Neuronal stem cell (in vitro differentiated cells): ENCODE measurements around the gene MTCH1.

ENCODE experiments used
- DNase-seq: peaks from one replicate; pipeline ENCODE4 v3.0.0-alpha.2; 2013; ENCODE audit warnings: low spot score
- H2AFZ ChIP-seq: one replicate; pipeline ENCODE4 v1.6.1; 2013; ENCODE audit warnings: mild to moderate bottlenecking, low read length, inconsistent platforms
- H2AK5ac ChIP-seq: 2 replicates; pipeline ENCODE4 v1.6.1; 2013; ENCODE audit warnings: low read depth, mild to moderate bottlenecking, inconsistent platforms, low read length, moderate library complexity, mixed read lengths
- H2BK120ac ChIP-seq: 2 replicates; pipeline ENCODE4 v1.6.1; 2013; ENCODE audit warnings: low read depth, mild to moderate bottlenecking, inconsistent platforms, low read length, moderate library complexity, mixed read lengths
- H2BK12ac ChIP-seq: one replicate; pipeline ENCODE4 v1.6.1; 2013; ENCODE audit warnings: low read length, inconsistent platforms
- H2BK15ac ChIP-seq: 2 replicates; pipeline ENCODE4 v1.6.1; 2013; ENCODE audit warnings: mild to moderate bottlenecking, low read length, inconsistent platforms, mixed read lengths
- H2BK5ac ChIP-seq: one replicate; pipeline ENCODE4 v1.6.1; 2013; ENCODE audit warnings: inconsistent platforms, mild to moderate bottlenecking, low read length, moderate library complexity
- H3K14ac ChIP-seq: one replicate; pipeline ENCODE4 v1.6.1; 2013; ENCODE audit warnings: low read length, inconsistent platforms
- H3K18ac ChIP-seq: 2 replicates; pipeline ENCODE4 v1.6.1; 2013; ENCODE audit warnings: low read length, inconsistent platforms
- H3K23ac ChIP-seq: 2 replicates; pipeline ENCODE4 v1.6.1; 2013; ENCODE audit warnings: low read depth, mild to moderate bottlenecking, mixed read lengths, low read length, inconsistent platforms; ENCODE audit not compliant: poor library complexity
- H3K27ac ChIP-seq: replicated peaks from 3 replicates; pipeline ENCODE4 v1.5.1; 2013; ENCODE audit warnings: low read length, inconsistent platforms
- H3K27me3 ChIP-seq, 3 experiments: 2 replicates each; pipeline ENCODE4 v1.6.1; 2013; ENCODE audit warnings: low read length in 3 of 3, mild to moderate bottlenecking in 2 of 3, inconsistent platforms in 1 of 3, low read depth in 1 of 3, mixed read lengths in 1 of 3, moderate library complexity in 1 of 3; ENCODE audit not compliant: control insufficient read depth in 3 of 3, insufficient read depth in 3 of 3
- H3K36me3 ChIP-seq, 2 donors: replicated peaks in 1 of 2; 2 replicates each; pipeline ENCODE4 v1.6.1; 2013; ENCODE audit warnings: low read length in 2 of 2; ENCODE audit not compliant: control insufficient read depth in 2 of 2, insufficient read depth in 2 of 2
- H3K4ac ChIP-seq: 2 replicates; pipeline ENCODE4 v1.6.1; 2013; ENCODE audit warnings: inconsistent platforms, mild to moderate bottlenecking, low read length, moderate library complexity
- H3K4me1 ChIP-seq, 2 donors: 1 replicate in 1 of 2; 2 replicates in 1 of 2; pipeline ENCODE4 v1.6.1; 2013; ENCODE audit warnings: low read length in 2 of 2, low read depth in 1 of 2; ENCODE audit not compliant: control insufficient read depth in 2 of 2, insufficient read depth in 1 of 2
- H3K4me2 ChIP-seq: one replicate; pipeline ENCODE4 v1.6.1; 2013; ENCODE audit warnings: mild to moderate bottlenecking, low read length, inconsistent platforms; ENCODE audit not compliant: insufficient read depth, poor library complexity, severe bottlenecking
- H3K4me3 ChIP-seq, 2 donors: 2 replicates each; pipeline ENCODE4 v1.5.1; 2013; ENCODE audit warnings: low read length in 2 of 2, mild to moderate bottlenecking in 2 of 2, inconsistent platforms in 1 of 2, moderate library complexity in 1 of 2
- H3K79me1 ChIP-seq: one replicate; pipeline ENCODE4 v1.6.1; 2013; ENCODE audit warnings: low read depth, mild to moderate bottlenecking, inconsistent platforms, low read length, moderate library complexity
- H3K9ac ChIP-seq: one replicate; pipeline ENCODE4 v1.6.1; 2013; ENCODE audit warnings: mild to moderate bottlenecking, low read depth, low read length, inconsistent platforms; ENCODE audit not compliant: poor library complexity
- H3K9me3 ChIP-seq, 2 donors: replicated peaks in 1 of 2; 2 replicates each; pipeline versions ENCODE3 to v1.6.1; 2013; ENCODE audit warnings: low read length in 2 of 2, mild to moderate bottlenecking in 2 of 2, inconsistent platforms in 1 of 2, low read depth in 1 of 2, mixed read lengths in 1 of 2, moderate library complexity in 1 of 2; ENCODE audit not compliant: control insufficient read depth in 2 of 2, insufficient read depth in 1 of 2
- H4K8ac ChIP-seq: one replicate; pipeline ENCODE4 v1.6.1; 2013; ENCODE audit warnings: low read depth, mild to moderate bottlenecking, inconsistent platforms, low read length, moderate library complexity
- H4K91ac ChIP-seq: one replicate; pipeline ENCODE4 v1.6.1; 2013; ENCODE audit warnings: low read length, low read depth, mild to moderate bottlenecking, inconsistent platforms; ENCODE audit not compliant: poor library complexity
- WGBS, 2 donors: extraction: QIAGEN DNeasy Blood & Tissue Kit; methylation state at CpG; one replicate each; pipeline ENCODE4 v1.1.7; 2013; ENCODE audit warnings: missing lambda C conversion rate in 2 of 2, mixed read lengths in 1 of 2; ENCODE audit not compliant: insufficient read length in 2 of 2, insufficient replicate concordance in 1 of 2; ENCODE audit errors: extremely low coverage in 2 of 2; 5-methylcytosine and 5-hydroxymethylcytosine counted together

MTCH1 gene

DNA sequence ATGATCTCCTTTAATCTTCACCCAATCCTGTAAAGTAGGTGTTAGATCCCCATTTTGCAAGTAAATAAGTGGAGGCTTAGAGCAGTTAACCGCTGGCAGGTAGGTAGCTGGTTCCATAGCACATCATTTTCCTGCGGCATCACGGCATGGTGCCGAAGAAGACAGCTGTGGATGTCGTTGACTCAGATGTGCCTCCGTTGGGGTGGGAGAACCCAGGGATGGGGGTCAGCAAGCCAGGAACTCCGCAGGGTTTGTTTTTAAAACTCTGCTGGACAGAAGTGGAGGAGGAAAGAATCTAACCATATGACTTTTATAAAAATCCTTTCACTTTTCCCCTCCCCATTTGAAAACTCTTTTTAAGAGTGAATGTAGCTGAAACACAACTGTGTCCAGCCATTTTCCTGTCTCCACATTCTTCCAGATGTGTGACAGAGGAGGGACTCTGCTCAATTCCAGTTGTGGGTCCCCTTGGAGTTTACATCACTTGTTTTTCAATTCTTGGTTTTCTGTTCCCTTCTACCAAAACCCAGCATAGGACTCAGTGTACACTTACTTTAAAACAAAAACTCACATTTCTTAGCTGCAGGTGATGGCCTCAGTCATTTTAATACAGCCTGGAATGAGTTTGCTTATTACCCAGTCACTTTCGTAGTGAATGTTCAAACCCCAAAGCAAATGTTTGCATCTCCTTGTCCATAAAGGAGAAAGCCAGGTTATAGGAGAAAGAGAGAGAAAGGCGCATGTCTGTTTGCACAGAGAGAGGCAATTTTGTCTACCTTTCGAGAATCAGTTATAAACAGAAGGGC is 59.1 kb downstream of the MTCH1 start:
- no peak overlapping the region for H2AFZ ChIP-seq
- no peak overlapping the region for H3K18ac ChIP-seq
- H3K36me3 ChIP-seq, result peaks cover 0 to 6% of the 10 kb centered on the region in 2 donors
- no peak overlapping the region for H2BK15ac ChIP-seq
- no peak overlapping the region for H3K4ac ChIP-seq
- H2BK120ac ChIP-seq, result no peak overlapping the region
- no peak overlapping the region for H3K4me2 ChIP-seq
- H4K8ac ChIP-seq, result no peak overlapping the region
- no peak overlapping the region for H2BK5ac ChIP-seq
- H3K14ac ChIP-seq, result no peak overlapping the region
- H3K4me1 ChIP-seq, result peaks cover 0 to 4% of the 10 kb centered on the region in 2 donors
- no peaks in the 10 kb centered on the region for H3K27me3 ChIP-seq
- H2AK5ac ChIP-seq, result no peak overlapping the region
- no peak for DNase-seq
- no peak overlapping the region for H3K27ac ChIP-seq
- no peaks in the 10 kb centered on the region for H3K79me1 ChIP-seq
- H3K23ac ChIP-seq, result no peak overlapping the region
- H3K9me3 ChIP-seq, result no peaks in the 10 kb centered on the region
- H3K4me3 ChIP-seq, result no peak overlapping the region
- no peak overlapping the region for H4K91ac ChIP-seq
- no peak overlapping the region for H2BK12ac ChIP-seq
- no CpG with 5 or more reads among the region's 10 CpGs for WGBS, 2 donors
- no peak overlapping the region for H3K9ac ChIP-seq

DNA sequence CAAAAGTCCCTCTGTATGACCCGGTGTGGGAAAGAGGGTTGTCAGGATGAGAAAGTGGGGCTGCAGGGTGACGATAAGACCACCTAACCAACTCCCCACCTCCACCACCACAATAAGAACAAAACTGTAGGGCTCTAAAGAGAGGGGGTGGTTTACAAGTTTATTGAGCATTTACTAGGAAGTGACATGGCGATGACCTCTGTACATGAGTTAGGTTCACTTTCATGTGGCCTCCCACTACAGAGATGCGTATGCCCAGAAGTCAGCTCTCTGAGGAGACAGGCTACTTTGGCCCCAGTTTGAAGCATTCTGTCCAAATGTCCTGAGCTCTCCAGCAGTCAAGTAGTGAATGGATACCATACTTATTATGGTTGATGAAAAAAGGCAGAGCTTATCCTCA is 60.2 kb downstream of the MTCH1 start:
- Histone ChIP-seq H3K9ac (no peak overlapping the region), H2AK5ac (no peak overlapping the region), H3K9me3 (no peaks in the 10 kb centered on the region), H2BK120ac (no peak overlapping the region), H2BK15ac (no peak overlapping the region), H3K27me3 (no peaks in the 10 kb centered on the region), H3K23ac (no peak overlapping the region), H2BK12ac (no peak overlapping the region), H2AFZ (no peak overlapping the region), H3K4me2 (no peak overlapping the region), H3K4ac (no peak overlapping the region), H4K8ac (no peak overlapping the region), H3K27ac (no peak overlapping the region), H2BK5ac (no peak overlapping the region), H3K4me3 (no peak overlapping the region), H3K4me1 (peaks cover 0 to 6% of the 10 kb centered on the region in 2 donors), H3K79me1 (no peaks in the 10 kb centered on the region), H4K91ac (no peak overlapping the region), H3K14ac (no peak overlapping the region), H3K36me3 (peaks cover 0 to 11% of the 10 kb centered on the region in 2 donors), H3K18ac (no peak overlapping the region)
- DNase-seq, result no peak
- no CpG with 5 or more reads among the region's 4 CpGs for WGBS, 2 donors

DNA sequence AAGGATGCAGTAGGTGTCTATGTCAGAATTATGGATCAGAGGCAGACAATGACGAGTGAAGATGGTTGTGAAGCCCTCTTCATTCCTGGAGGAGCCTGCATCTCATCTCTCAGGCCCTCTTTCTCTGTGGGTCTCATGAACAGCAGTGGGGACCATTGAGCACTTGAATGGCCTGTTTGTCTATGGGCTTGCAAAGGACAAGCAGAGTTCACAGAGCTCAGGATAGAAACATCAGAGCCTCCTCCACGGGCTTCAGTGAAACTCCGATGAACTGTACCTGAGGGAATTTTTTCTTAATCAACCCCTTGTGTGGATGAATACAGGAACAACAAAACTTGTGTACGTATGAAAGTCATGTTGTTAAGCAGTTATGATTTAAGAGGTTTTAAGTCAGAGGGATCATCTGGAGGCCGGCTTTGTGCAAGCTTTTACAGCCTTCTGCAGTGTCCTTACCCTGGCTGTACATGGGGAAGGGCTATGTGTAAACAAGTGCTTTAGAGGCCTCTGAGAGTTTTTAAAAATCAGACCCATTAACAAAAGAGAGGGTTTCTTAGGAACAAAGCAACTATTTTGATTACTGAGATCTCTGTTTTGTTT is 61.1 kb downstream of the MTCH1 start:
- Histone ChIP-seq H3K27me3 (no peaks in the 10 kb centered on the region), H3K23ac (no peak overlapping the region), H3K4me3 (no peak overlapping the region), H3K4me1 (peaks cover 0 to 6% of the 10 kb centered on the region in 2 donors), H3K14ac (no peak overlapping the region), H2BK5ac (no peak overlapping the region), H3K18ac (no peak overlapping the region), H2AFZ (no peak overlapping the region), H3K9ac (no peak overlapping the region), H3K4me2 (no peak overlapping the region), H3K27ac (no peak overlapping the region), H2BK15ac (no peak overlapping the region), H2AK5ac (no peak overlapping the region), H4K8ac (no peak overlapping the region), H3K4ac (no peak overlapping the region), H3K36me3 (peaks cover 0 to 15% of the 10 kb centered on the region in 2 donors), H3K79me1 (no peaks in the 10 kb centered on the region), H2BK120ac (no peak overlapping the region), H3K9me3 (no peaks in the 10 kb centered on the region), H4K91ac (no peak overlapping the region), H2BK12ac (no peak overlapping the region)
- no peak for DNase-seq
- no CpG with 5 or more reads among the region's 5 CpGs for WGBS, 2 donors

DNA sequence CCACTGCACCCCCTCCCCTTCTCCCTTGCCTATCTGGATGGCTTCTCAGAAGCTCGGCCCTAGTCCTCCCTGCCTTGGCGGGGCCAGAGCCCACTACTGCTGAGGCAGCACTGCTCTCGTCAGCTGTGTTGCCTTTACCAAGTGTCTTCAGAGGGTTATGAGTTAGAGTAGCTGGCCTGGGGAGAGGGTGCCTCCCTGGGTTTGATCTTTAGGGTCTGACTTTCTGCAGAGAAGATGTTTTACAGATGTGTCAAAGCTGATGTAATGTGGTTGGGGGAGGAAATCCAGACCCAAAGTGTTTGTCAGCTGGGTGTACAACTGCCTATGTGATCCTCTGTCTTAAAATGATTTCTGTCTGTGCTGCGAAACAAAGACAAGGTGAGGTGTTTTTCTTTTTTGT is 61.9 kb downstream of the MTCH1 start:
- H3K27ac ChIP-seq, result no peak overlapping the region
- no peak overlapping the region for H2BK15ac ChIP-seq
- no peaks in the 10 kb centered on the region for H3K9me3 ChIP-seq
- H2BK5ac ChIP-seq, result no peak overlapping the region
- no peak overlapping the region for H3K4me3 ChIP-seq
- no peak overlapping the region for H3K4ac ChIP-seq
- H3K79me1 ChIP-seq, result no peaks in the 10 kb centered on the region
- no CpG with 5 or more reads among the region's 4 CpGs for WGBS, 2 donors
- DNase-seq, result no peak
- H3K27me3 ChIP-seq, result no peaks in the 10 kb centered on the region
- H4K8ac ChIP-seq, result no peak overlapping the region
- no peak overlapping the region for H3K4me2 ChIP-seq
- no peak overlapping the region for H2AK5ac ChIP-seq
- no peak overlapping the region for H3K18ac ChIP-seq
- H2BK120ac ChIP-seq, result no peak overlapping the region
- H3K36me3 ChIP-seq, result peaks cover 0 to 20% of the 10 kb centered on the region in 2 donors
- H3K4me1 ChIP-seq, result peaks cover 0 to 2% of the 10 kb centered on the region in 2 donors
- no peak overlapping the region for H2AFZ ChIP-seq
- no peak overlapping the region for H3K14ac ChIP-seq
- H2BK12ac ChIP-seq, result no peak overlapping the region
- H4K91ac ChIP-seq, result no peak overlapping the region
- H3K23ac ChIP-seq, result no peak overlapping the region
- no peak overlapping the region for H3K9ac ChIP-seq
